SJSA1 (cell line): ENCODE results near the gene KRT3. TPM values are rescaled to one million over a fixed set of nuclear protein-coding genes. Genes with fewer than 3 reads are reported as not detected.
A peak's percentile ranks its signal among the peaks of the same experiment; 100 is the strongest.

Experiments
- DNase-seq, 2 experiments: peaks; one replicate each; pipeline ENCODE4 v3.0.0-alpha.2; 2015 to 2020; ENCODE audit warnings: low spot score in 2 of 2, low read depth in 1 of 2
- H3K27ac ChIP-seq: fragments of 250-450 bp; sonication (Bioruptor Pico); 2 replicates; pipeline ENCODE4 v1.5.1; 2020; ENCODE audit warnings: mild to moderate bottlenecking, moderate library complexity
- H3K27me3 ChIP-seq: fragments of 250-450 bp; sonication (Bioruptor Pico); replicated peaks from 2 replicates; pipeline ENCODE4 v1.5.1; 2020; ENCODE audit warnings: mild to moderate bottlenecking, moderate library complexity
- H3K36me3 ChIP-seq: fragments of 250-450 bp; sonication (Bioruptor Pico); 2 replicates; pipeline ENCODE4 v1.5.1; 2020; ENCODE audit warnings: mild to moderate bottlenecking
- H3K4me1 ChIP-seq: fragments of 250-450 bp; sonication (Bioruptor Pico); replicated peaks from 2 replicates; pipeline ENCODE4 v1.6.1; 2021; ENCODE audit warnings: mild to moderate bottlenecking
- H3K4me3 ChIP-seq: fragments of 250-450 bp; sonication (Bioruptor Pico); 2 replicates; pipeline ENCODE4 v1.5.1; 2020; ENCODE audit warnings: mild to moderate bottlenecking
- H3K9me3 ChIP-seq: fragments of 250-450 bp; sonication (Bioruptor Pico); replicated peaks from 2 replicates; pipeline ENCODE4 v1.5.1; 2020; ENCODE audit warnings: mild to moderate bottlenecking
- total RNA-seq: library from RNA; depleted of rRNA; stranded (reverse); fragments of >200 nt; shearing (Covaris generic); gene quantifications from 2 replicates; pipeline ENCODE4 v1.2.3, GENCODE V29; 2014

The KRT3 gene
- total RNA-seq, 1 experiment from 2014 or later = 0.08 TPM

DNA sequence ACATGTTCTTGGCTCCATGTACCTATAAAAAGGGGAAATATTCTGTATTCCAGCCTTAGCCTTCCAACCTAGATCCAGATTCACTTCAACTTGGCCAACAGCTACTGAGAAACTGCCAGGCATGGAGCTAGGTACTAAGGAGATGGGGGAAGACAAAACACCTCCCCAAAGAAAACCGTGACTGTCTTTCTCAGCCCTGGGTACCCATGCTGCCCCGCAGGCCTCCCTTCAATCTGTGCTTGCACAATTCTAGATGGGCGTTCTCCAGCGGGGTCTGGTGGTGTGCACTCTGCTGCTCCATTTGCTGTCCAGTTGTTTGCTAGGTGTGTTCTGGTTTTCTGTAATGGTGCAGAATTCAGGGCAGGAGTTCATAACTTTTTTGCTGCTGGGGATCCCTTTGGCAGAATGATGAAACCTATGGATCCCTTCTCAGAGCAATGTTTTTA lies 18.8 kb upstream of the KRT3 start:
- Histone ChIP-seq H3K27ac (no peak overlapping the region), H3K9me3 (peaks cover 13% of the 10 kb centered on the region), H3K4me1 (0 out of 2 replicates have a peak, but pooled peaks cover 3% of the 10 kb centered on the region), H3K27me3 (peaks cover 93% of the 10 kb centered on the region), H3K4me3 (no peak overlapping the region), H3K36me3 (no peaks in the 10 kb centered on the region)
- DNase-seq = peak in 1 of 2 experiments; percentile 94

DNA sequence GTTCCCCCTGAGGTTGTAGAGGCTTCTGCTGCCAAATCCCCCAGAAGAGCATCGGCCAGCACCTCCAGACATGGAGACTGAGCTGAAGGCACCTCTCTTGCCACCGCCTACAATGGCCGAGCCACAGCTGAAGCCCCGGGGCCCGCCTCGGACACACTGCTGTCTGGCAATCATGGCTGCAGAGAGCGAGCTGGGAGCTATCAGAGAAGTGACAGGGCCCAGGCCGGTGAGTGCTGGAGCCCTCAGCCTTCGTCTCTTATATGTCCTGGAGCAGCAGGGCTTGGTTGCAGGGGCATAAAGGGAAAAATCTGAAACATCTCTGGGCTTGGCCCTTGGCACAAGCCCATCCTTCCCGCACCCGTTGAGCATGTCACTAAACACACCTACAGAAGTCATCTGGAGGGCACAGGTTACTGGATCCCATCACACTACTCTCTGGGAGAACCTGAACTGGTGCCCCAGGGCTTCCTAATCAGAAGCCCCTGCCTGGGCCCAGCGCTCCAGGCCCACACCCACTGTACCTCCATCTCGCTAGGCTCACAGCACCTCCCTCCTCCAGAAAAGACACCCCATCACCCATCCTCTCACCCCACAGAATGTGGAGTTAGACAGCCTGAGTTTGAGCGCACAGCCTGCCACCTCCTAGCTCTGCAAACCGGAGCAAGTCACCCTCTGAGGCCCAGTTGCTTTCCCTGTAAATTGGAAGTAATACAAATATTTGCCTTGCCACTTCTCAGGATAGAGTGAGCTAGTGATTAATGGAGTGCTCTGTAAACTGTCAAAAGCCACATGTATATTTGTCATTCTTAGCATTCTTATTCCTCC lies 18.2 kb upstream of the KRT3 start, which contains the start of gene KRT4:
TSS of gene KRT4 (minus strand) at position 232 of the 825 bp plus-strand sequence. CDS start at position 174, 58 bp downstream.
- Histone ChIP-seq H3K9me3 (peaks cover 19% of the 10 kb centered on the region), H3K27ac (no peak within 1 kb of the TSS), H3K27me3 (peaks cover 93% of the 10 kb centered on the region), H3K4me1 (0 out of 2 replicates have a peak, but pooled peaks cover 3% of the 10 kb centered on the region), H3K36me3 (no peaks in the 10 kb centered on the region), H3K4me3 (no peak within 1 kb of the TSS)
- peak in 1 of 2 experiments; percentile 81 for DNase-seq

DNA sequence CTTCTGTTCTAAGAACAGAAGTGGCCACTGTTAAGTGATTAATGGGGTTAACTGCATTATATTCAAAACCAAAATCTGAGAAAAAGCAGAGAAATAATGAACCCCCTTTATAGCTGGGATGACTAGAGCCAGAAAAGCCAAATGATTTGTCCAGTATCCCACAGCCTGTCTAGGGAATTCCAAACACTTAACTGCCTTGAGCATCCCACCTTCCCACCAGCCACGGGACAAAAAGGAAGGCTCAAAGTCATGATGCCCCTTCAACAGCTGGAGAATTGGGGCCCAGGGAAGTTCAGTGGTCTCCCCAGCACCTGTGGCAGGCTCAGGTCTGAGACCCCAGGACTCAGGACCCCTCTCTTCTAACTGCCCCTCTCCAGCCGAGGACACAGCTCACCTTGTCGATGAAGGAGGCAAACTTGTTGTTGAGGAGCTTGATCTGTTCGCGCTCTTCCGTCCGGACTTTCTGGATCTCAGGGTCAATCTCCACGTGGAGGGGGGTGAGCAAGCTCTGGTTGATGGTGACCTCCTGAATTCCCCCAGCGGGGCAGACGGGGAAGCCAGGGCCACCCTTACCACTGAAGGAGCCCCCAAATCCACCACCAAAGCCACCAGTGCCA lies 17.4 kb upstream of the KRT3 start:
- Histone ChIP-seq H3K9me3 (peaks cover 27% of the 10 kb centered on the region), H3K27ac (no peak overlapping the region), H3K4me3 (no peak overlapping the region), H3K4me1 (0 out of 2 replicates have a peak, but pooled peaks cover 3% of the 10 kb centered on the region), H3K36me3 (no peaks in the 10 kb centered on the region), H3K27me3 (peaks cover 93% of the 10 kb centered on the region)
- peak; percentile 79 to 94 for DNase-seq

DNA sequence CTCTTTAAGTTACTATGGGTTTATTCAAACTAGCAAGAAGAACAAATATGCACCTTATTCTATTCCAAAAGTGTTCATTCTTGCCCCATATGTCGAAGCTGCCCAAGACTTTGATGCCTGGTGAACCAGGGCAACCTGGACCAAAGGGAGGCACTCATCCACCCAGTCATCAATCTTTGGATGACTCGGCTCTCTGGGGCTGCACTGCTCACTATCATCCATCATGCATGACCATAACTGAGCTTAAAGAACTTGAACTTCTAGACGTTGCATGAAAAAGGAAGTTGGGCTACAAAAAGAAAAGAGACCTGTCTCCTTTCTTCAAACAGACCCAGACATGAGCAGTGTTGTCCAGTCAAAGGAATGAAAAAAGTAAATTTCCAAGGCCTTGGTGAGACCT lies 16.8 kb upstream of the KRT3 start:
- DNase-seq = peak in 1 of 2 experiments; percentile 94
- Histone ChIP-seq H3K4me1 (0 out of 2 replicates have a peak, but pooled peaks cover 3% of the 10 kb centered on the region), H3K4me3 (no peak overlapping the region), H3K36me3 (no peaks in the 10 kb centered on the region), H3K27ac (no peak overlapping the region), H3K9me3 (peaks cover 31% of the 10 kb centered on the region), H3K27me3 (peaks cover 93% of the 10 kb centered on the region)

DNA sequence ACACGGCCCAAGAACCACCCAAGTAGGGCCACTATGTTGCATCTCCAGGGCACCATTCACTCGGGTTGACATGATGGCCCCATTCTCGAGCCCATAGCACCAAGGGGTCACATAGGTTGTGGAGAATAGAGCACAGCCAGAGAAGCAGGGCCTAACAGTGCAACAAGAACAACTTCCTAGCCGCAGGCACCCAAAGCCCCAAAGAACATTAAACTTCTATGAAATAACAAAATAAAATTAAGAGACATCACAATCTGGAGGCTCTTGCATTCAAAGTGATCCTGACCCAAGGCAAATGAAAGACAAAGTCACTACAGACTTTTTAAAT lies 16.1 kb upstream of the KRT3 start:
- peaks cover 93% of the 10 kb centered on the region for H3K27me3 ChIP-seq

DNA sequence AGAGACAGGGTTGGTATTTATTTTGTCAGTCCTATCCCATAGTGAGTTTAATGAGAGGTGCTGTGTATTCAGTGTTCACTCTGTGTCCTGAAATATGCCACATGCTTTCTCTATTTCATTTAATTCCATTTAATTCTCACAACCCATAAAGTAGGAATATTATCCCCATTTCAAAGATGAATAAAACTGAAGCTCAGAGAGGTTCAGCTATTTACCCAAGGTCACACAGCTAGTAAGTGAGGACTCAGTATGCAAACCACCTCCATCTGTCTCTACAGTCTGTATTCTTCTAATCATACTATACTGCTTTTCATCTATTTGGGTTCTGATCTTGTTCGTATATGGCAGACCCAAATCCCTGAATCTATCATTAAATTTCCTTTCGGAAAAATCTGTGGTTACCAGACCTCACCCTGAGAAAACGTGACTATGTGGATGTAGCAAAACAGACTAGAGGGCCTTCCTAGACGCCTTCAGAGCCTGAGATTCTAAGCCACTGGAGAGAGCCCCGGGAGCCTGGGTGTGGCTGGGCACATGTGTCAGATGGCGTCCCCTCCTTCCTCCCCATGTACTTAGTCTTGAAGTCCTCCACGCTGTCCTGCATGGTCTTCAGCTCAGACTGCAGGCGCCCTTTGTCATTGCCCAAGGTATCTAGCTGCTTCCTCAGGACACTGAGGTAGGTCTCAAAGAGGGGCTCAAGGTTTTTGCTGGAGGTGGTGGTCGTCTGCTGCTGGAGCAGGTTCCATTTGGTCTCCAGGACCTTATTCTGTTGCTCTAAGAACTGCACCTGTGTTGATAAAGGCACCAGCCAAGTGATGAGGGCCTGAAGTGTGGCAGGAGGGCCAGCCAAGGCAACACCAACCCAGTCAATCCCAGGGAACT lies 15.5 kb upstream of the KRT3 start:
- peak; percentile 80 to 94 for DNase-seq
- H3K27me3 ChIP-seq = peaks cover 95% of the 10 kb centered on the region
- no peaks in the 10 kb centered on the region for H3K36me3 ChIP-seq
- no peak overlapping the region for H3K27ac ChIP-seq
- 0 out of 2 replicates have a peak, but pooled peaks cover 3% of the 10 kb centered on the region for H3K4me1 ChIP-seq
- peaks cover 30% of the 10 kb centered on the region for H3K9me3 ChIP-seq
- no peak overlapping the region for H3K4me3 ChIP-seq

More for the DNA sequence above, 16.1 kb upstream of the KRT3 start:
- Histone ChIP-seq H3K27ac (no peak overlapping the region), H3K4me3 (no peak overlapping the region), H3K36me3 (no peaks in the 10 kb centered on the region), H3K4me1 (0 out of 2 replicates have a peak, but pooled peaks cover 3% of the 10 kb centered on the region), H3K9me3 (peaks cover 31% of the 10 kb centered on the region)
- peak in 1 of 2 experiments; percentile 94 for DNase-seq

DNA sequence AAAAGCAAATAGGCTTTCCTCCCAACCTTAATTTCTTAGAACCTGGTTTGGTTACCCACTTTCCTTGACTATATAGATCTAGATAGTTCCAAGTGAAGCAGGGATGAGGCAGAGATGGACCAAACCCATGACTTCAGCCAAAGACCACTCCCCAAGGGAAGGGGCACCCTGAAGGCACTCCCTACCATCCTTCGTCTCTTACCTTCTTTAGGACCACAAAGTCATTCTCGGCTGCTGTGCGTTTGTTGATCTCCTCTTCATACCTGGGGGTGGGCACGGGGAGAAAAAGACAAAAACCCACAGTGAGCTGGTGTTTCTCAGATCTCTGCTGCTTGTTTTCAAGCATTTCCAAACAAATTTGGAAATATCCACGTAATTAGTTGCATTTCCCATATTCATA lies 14.6 kb upstream of the KRT3 start:
- peaks cover 32% of the 10 kb centered on the region for H3K9me3 ChIP-seq
- H3K36me3 ChIP-seq = no peaks in the 10 kb centered on the region
- H3K4me1 ChIP-seq = 0 out of 2 replicates have a peak, but pooled peaks cover 3% of the 10 kb centered on the region
- no peak overlapping the region for H3K27ac ChIP-seq
- peaks cover 96% of the 10 kb centered on the region for H3K27me3 ChIP-seq
- H3K4me3 ChIP-seq = no peak overlapping the region
- peak; percentile 79 to 93 for DNase-seq

DNA sequence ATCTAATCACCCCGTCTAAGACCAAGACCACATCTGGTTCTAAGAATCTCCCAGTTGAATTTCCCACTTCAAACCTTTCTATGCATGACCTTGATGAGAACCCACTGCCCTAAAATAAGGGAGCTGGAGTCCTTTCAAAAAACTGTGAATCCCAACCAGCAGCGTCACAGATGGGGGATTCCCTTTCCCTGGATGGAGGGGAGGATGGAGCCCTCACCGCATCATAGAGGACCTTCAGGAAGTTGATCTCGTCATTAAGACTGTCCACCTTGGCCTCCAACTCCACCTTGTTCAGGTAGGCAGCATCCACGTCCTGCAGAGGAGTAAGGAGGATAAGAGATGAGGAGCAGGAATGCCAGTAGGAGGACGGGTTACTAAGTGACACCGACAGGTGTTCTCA lies 13.2 kb upstream of the KRT3 start:
- Histone ChIP-seq H3K4me1 (0 out of 2 replicates have a peak, but pooled peaks cover under 1% of the 10 kb centered on the region), H3K36me3 (no peaks in the 10 kb centered on the region), H3K27ac (no peak overlapping the region), H3K9me3 (peaks cover 30% of the 10 kb centered on the region), H3K4me3 (no peak overlapping the region), H3K27me3 (peaks cover 87% of the 10 kb centered on the region)
- peak in 1 of 2 experiments; percentile 94 for DNase-seq

DNA sequence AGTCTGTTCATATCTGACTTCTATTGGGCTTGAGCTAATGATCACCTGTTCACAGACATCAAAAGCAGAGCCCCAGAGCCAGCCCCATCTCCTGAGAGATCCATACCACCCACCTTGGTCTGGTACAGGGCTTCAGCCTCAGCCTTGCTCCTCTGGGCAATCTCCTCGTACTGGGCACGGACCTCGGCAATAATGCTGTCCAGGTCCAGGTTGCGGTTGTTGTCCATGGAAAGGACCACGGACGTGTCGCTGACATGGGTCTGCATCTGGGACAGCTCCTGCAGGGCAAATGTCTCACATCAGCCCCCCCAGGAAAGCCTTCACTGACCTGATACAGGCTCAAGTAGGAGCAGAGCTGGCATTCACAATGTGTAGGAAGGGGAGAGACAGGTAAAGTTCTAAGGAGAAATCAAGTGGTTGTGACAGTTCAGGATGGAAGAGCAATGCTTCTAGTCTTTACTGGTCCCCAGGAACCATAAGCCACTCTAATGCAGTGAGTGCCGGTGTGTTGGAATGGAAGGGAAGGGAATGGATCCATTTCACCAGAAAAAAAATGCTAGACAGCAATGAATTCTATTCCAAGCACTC lies 12.8 kb upstream of the KRT3 start:
- H3K9me3 ChIP-seq = peaks cover 30% of the 10 kb centered on the region
- H3K4me3 ChIP-seq = no peak overlapping the region
- H3K27ac ChIP-seq = no peak overlapping the region
- no peaks in the 10 kb centered on the region for H3K4me1 ChIP-seq
- H3K27me3 ChIP-seq = peaks cover 87% of the 10 kb centered on the region
- DNase-seq = peak; percentile 78 to 94
- H3K36me3 ChIP-seq = no peaks in the 10 kb centered on the region

DNA sequence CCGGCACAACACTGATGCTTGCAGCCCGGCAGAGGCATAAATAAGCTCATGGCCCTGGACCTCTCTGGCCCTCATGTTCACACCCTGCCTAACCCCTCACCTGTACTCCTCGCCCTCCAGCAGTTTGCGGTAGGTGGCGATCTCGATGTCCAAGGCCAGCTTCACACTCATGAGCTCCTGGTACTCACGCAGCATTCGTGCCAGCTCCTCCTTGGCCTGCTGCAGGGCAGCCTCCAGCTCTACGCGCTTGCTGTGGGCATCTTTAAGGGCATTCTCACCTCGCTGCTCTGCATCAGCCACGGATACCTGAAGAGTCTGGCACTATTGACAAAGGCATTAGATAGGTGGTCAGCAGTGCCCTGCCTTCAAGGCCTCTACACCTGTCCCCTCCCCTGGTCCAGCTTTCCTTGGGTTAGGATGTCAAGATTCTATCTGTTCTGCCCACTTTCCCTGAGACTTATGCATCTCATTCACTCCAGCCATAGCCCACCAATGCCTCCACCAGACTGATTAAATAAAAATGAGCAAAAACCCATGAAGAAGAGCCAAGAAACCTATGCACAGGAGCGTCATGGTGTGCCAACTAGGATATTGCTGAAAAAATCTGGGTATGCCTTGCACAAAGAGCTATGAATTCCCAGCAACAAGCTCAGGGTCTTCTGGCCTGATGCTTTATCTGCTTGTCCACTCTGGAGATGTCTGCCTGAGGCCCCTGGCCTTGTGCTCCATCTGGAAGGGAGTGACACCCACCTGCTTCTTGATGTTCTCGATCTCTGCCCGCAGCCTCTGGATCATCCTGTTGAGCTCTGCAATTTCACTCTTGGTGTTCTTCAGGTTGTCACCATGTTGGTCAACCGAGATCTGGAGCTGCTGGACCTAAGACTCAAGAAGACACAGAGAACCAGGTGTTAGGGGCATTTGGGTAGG lies 11.9 kb upstream of the KRT3 start:
- Histone ChIP-seq H3K4me3 (no peak overlapping the region), H3K4me1 (no peaks in the 10 kb centered on the region), H3K9me3 (peaks cover 33% of the 10 kb centered on the region), H3K36me3 (no peaks in the 10 kb centered on the region), H3K27me3 (peaks cover 85% of the 10 kb centered on the region), H3K27ac (no peak overlapping the region)
- DNase-seq = peak; percentile 82 to 95

DNA sequence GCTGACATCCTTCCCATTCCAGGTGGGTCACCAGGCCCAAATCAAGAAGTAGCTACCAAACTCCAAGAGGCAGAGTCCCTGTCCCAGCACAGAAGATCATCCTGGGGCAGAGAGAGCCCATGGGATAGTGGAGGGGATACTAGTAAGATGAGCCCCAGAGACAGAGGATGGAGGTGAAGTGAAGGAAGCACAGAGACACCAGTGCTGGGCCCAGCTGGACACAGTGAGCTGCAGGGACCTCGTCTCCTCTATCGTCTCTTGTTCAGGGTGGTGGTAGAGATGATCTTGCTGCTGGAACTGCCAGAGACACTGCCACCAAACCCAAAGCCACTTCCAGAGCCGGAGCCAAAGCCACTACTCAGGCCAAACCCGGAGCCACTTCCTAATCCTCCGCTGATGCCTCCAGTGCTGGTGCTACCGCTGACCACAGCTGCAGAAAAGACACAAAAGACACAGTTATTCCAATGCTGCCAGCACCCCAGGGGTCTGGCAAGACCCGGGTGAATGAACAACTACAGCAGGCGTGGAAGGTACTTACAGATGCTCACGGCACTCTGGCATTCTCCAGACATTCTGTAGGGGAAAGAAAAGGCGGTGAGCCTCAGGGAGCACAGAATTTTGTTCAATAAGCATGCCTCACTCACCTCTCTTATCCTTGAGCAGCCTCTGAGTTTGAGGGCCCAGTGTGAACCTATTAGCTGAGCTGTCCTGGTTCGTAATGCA lies 11.1 kb upstream of the KRT3 start:
- Histone ChIP-seq H3K27ac (no peak overlapping the region), H3K4me3 (no peak overlapping the region), H3K4me1 (peaks cover under 1% of the 10 kb centered on the region), H3K27me3 (peaks cover 78% of the 10 kb centered on the region), H3K9me3 (peaks cover 40% of the 10 kb centered on the region), H3K36me3 (no peaks in the 10 kb centered on the region)
- DNase-seq = peak; percentile 82 to 94
